Choroid plexus epithelial cell (primary cell): Measurements from ENCODE around the gene CPSF4.
A peak's percentile ranks its signal among the peaks of the same experiment; 100 is the strongest.

Source experiments
- DNase-seq: peaks from one replicate; pipeline ENCODE4 v3.0.0-alpha.2; 2010; ENCODE audit warnings: low read depth
- H3K4me3 ChIP-seq: 2 replicates; pipeline ENCODE4 v1.5.1; 2011; ENCODE audit warnings: low read depth, mild to moderate bottlenecking, control low read depth, low read length, moderate library complexity
- TF ChIP-seq, protein P1 (sequence below): conservative IDR thresholded peaks from 2 replicates; pipeline ENCODE4 v1.5.1; 2011; ENCODE audit warnings: low read depth, mild to moderate bottlenecking, control low read depth, inconsistent platforms, low read length, moderate library complexity

CPSF4 gene

GRCh38 chr7:99457650-99458493 lies 19.1 kb downstream of the CPSF4 start:
- TF ChIP-seq, protein P1, sequence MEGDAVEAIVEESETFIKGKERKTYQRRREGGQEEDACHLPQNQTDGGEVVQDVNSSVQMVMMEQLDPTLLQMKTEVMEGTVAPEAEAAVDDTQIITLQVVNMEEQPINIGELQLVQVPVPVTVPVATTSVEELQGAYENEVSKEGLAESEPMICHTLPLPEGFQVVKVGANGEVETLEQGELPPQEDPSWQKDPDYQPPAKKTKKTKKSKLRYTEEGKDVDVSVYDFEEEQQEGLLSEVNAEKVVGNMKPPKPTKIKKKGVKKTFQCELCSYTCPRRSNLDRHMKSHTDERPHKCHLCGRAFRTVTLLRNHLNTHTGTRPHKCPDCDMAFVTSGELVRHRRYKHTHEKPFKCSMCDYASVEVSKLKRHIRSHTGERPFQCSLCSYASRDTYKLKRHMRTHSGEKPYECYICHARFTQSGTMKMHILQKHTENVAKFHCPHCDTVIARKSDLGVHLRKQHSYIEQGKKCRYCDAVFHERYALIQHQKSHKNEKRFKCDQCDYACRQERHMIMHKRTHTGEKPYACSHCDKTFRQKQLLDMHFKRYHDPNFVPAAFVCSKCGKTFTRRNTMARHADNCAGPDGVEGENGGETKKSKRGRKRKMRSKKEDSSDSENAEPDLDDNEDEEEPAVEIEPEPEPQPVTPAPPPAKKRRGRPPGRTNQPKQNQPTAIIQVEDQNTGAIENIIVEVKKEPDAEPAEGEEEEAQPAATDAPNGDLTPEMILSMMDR = no peak
- H3K4me3 ChIP-seq = no peak overlapping the region
- no peak for DNase-seq

GRCh38 chr7:99459087-99459486 lies 20.3 kb downstream of the CPSF4 start:
- TF ChIP-seq, protein P1 = peak; percentile 52
- no peak overlapping the region for H3K4me3 ChIP-seq
- DNase-seq = peak; percentile 49

DNA sequence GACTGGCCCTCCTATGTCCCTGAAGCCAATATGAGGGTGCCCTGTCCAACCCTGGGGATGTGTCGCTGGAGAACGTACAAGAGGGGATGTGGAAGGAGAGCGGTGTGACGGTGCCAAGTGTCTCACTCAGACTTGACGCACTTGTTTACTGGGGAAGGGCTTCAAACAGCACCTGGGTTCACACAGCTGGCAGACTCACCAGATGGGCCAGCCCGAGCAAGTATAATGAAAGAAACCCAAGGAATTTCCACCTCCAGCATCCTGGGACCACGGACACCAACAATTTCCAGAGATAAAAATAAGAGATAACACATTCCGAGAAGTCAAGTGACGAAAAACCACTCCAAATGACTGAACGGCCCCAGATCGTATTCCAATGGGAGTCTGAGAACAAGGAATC lies 21.9 kb downstream of the CPSF4 start:
- no peak overlapping the region for H3K4me3 ChIP-seq
- DNase-seq = no peak
- TF ChIP-seq, protein P1 = no peak

GRCh38 chr7:99461221-99461620 lies 22.5 kb downstream of the CPSF4 start:
- no peak for DNase-seq
- H3K4me3 ChIP-seq = no peak overlapping the region
- TF ChIP-seq, protein P1 = peak; percentile 6

DNA sequence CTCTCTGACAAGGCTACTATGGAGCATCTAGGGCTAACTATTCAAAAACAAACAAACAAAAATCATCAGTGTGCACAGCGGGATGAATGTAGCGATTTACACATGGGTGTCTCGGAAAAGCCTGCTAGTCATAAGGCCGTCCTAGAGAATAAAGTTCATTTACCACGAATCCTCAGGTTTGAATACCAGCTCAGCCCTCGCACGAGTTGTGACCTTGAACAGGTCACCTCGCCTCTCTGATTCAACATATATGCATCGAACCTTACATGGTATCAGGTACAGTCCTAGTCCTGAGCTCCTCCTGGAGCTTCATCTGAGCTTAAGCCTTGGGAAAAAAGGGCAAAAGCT lies 26.7 kb downstream of the CPSF4 start:
- peak overlapping the region; percentile 99 for H3K4me3 ChIP-seq

GRCh38 chr7:99468336-99468918 lies 29.7 kb downstream of the CPSF4 start:
- DNase-seq = no peak
- TF ChIP-seq, protein P1 = no peak
- H3K4me3 ChIP-seq = no peak overlapping the region

More for the DNA sequence above, 26.7 kb downstream of the CPSF4 start:
- TF ChIP-seq, protein P1 = no peak
- DNase-seq = no peak
